K562 (cell line): Measurements from ENCODE around the gene ORC1. TPM values are rescaled to one million over a fixed set of nuclear protein-coding genes. Genes with fewer than 3 reads are reported as not detected.
A peak's percentile ranks its signal among the peaks of the same experiment; 100 is the strongest.

Experiments
- BDP1 ChIP-seq: IDR thresholded peaks from 3 replicates; pipeline ENCODE4 v1.6.1; 2011; ENCODE audit not compliant: insufficient read length, insufficient read depth
- BRF2 ChIP-seq: IDR thresholded peaks from 3 replicates; pipeline ENCODE4 v1.6.1; 2011; ENCODE audit warnings: borderline replicate concordance, mild to moderate bottlenecking; ENCODE audit not compliant: insufficient read length, insufficient read depth
- CBFA2T2 ChIP-seq: fragments of 450-650 bp; conservative IDR thresholded peaks from 2 replicates; pipeline ENCODE4 v1.6.1; 2017; ENCODE audit warnings: mild to moderate bottlenecking
- CXXC5 ChIP-seq: fragments of 250-450 bp; sonication (Bioruptor Pico); IDR thresholded peaks from 2 replicates; pipeline ENCODE4 v1.8.0; 2022; ENCODE audit warnings: inconsistent platforms, mild to moderate bottlenecking, moderate library complexity
- HSF4 ChIP-seq: fragments of 250-450 bp; sonication (Bioruptor Pico); IDR thresholded peaks from 2 replicates; pipeline ENCODE4 v2.1.2; 2022; ENCODE audit warnings: mild to moderate bottlenecking, moderate library complexity, borderline replicate concordance
- KLF16 ChIP-seq: IDR thresholded peaks from 2 replicates; pipeline ENCODE4 v1.6.1; 2016; ENCODE audit warnings: antibody characterized with exemption
- NKRF ChIP-seq: fragments of 450-650 bp; IDR thresholded peaks from 2 replicates; pipeline ENCODE4 v1.6.1; 2016; ENCODE audit warnings: borderline replicate concordance
- PHTF2 ChIP-seq: fragments of 250-450 bp; sonication (Bioruptor Pico); IDR thresholded peaks from 2 replicates; pipeline ENCODE4 v1.5.0; 2021; ENCODE audit warnings: mild to moderate bottlenecking
- POLR3A ChIP-seq: IDR thresholded peaks from 2 replicates; pipeline ENCODE4 v1.6.1; 2011; ENCODE audit warnings: borderline replicate concordance, mild to moderate bottlenecking, moderate library complexity; ENCODE audit not compliant: insufficient read length, insufficient read depth; ENCODE audit errors: extremely low read depth
- PTBP1 ChIP-seq: fragments of 200-400 bp; formaldehyde crosslinking; IDR thresholded peaks from 2 replicates; pipeline ENCODE4 v1.6.1; 2017; ENCODE audit warnings: low read depth, low read length
- TOE1 ChIP-seq, 2 experiments: fragments of 450-650 bp in 1 of 2; sonication (generic) in 1 of 2; formaldehyde crosslinking in 1 of 2; IDR thresholded peaks; 2 replicates each; pipeline versions ENCODE4 v1.7.1 to v1.8.0; 2016 to 2022; ENCODE audit warnings: borderline replicate concordance in 2 of 2, mild to moderate bottlenecking in 2 of 2, antibody characterized with exemption in 1 of 2, inconsistent platforms in 1 of 2, low read depth in 1 of 2, missing genetic modification reagents in 1 of 2, moderate library complexity in 1 of 2
- XRCC3 ChIP-seq: fragments of 450-650 bp; IDR thresholded peaks from 2 replicates; pipeline ENCODE4 v1.6.1; 2017; ENCODE audit warnings: mild to moderate bottlenecking, moderate library complexity
- ZNF146 ChIP-seq: IDR thresholded peaks from one replicate; pipeline ENCODE4 v1.6.1; 2018; ENCODE audit warnings: missing compliant biosample characterization; ENCODE audit not compliant: unreplicated experiment
- ZNF232 ChIP-seq: sonication (generic); formaldehyde crosslinking; IDR thresholded peaks from 2 replicates; pipeline ENCODE4 v1.8.0; 2022; ENCODE audit warnings: mild to moderate bottlenecking, missing genetic modification reagents
- ZNF408 ChIP-seq: fragments of 250-450 bp; sonication (Bioruptor Pico); IDR thresholded peaks from 2 replicates; pipeline ENCODE4 v1.4.0; 2020; ENCODE audit warnings: low read depth, mild to moderate bottlenecking, moderate library complexity
- ZNF518B ChIP-seq: fragments of 250-450 bp; sonication (Bioruptor Pico); IDR thresholded peaks from 2 replicates; pipeline ENCODE4 v1.5.0; 2021; ENCODE audit warnings: mild to moderate bottlenecking, moderate library complexity
- ZNF589 ChIP-seq: fragments of 200-800 bp; sonication (Bioruptor generic); IDR thresholded peaks from 2 replicates; pipeline ENCODE4 v1.6.1; 2016; ENCODE audit warnings: low read depth, missing genetic modification characterization, missing compliant biosample characterization
- polyA plus RNA-seq, 8 experiments: library from polyadenylated mRNA; depleted of rRNA in 4 of 8; stranded (reverse) in 5 of 8; unstranded in 3 of 8; fragments of >200 nt; fragmentation: Nextera tagmentation in 2 of 8; fragmentation: Illumina TruSeq in 1 of 8; extraction: Ambion mirVana in 2 of 8; extraction: Trizol in 1 of 8; gene quantifications; 2 replicates each; pipeline versions ENCODE4 v1.2.1 to v1.2.3, GENCODE V29; 2011 to 2014; ENCODE audit warnings: inconsistent platforms in 1 of 8, missing spikeins in 1 of 8
- total RNA-seq, 7 experiments: library from RNA; depleted of rRNA in 6 of 7; stranded (reverse); fragments of >200 nt in 6 of 7; fragmentation: Illumina TruSeq in 2 of 7; extraction: Trizol in 2 of 7; gene quantifications; 2 replicates each; pipeline versions ENCODE4 v1.2.1 to v1.2.3, GENCODE V29; 2011 to 2021; ENCODE audit warnings: low replicate concordance in 1 of 7
- TF ChIP-seq, protein P1 (sequence below): fragments of 250-450 bp; sonication (Bioruptor Pico); IDR thresholded peaks from 2 replicates; pipeline ENCODE4 v1.5.0; 2020; ENCODE audit warnings: mild to moderate bottlenecking, borderline replicate concordance

ORC1 gene
- total and polyA plus RNA-seq, 9 of the 15 experiments (the other 6 are each of a cell fraction or from before 2014, with no cell fraction given) = 26.4 to 91.6 (median 69.7) TPM

DNA sequence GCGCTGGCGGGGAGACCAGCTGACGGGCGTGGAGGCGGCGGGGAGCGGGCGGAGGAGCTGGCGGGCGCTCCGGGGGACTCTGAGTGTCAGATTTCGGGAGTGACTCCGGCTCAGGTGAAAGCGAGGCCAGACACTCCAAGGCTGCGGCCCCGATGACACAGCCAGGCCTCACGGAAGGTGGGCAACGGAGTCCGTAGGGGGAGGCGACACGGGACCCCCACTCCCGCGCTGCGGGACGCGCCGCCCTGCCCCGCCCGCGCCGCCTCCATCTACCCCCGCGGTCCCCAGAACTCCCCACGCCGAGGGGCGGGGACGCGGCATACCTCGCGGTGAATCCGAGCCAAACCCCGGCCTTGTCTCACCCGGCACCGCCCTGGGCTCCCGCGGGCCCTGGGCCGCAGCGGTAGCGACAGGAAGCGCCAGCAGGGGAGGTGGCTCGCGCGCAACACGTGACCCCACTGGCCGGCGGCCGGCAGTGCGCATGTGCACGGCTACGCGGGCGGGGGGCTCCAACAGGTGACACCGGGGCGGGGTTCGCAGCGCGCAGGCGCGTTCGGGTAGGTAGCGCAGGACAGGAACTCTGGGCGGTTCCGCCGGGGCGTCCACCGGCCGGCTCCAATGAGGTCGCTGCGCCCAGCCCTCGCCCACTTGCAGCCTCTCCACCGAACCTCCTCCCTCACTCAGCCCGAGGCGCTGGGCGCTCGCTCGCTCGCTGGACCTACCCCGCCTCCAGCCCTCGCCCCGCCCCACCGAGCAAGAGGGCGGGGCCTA, 38.3 kb downstream of the ORC1 start, which contains the start of gene CC2D1B (continued):
- peak; percentile 97 for TF ChIP-seq TOE1 (IDR thresholded peaks at IDR 0.05; ENCODE audit: borderline replicate concordance)
- TF ChIP-seq TOE1 (CRISPR knock-in tag; IDR thresholded peaks at IDR 0.05; ENCODE audit: borderline replicate concordance, low read depth) = 0 out of 2 replicates have a peak, but pooled peaks have one; percentile 1
- TF ChIP-seq PHTF2 = no peak
- no peak for TF ChIP-seq ZNF146 (CRISPR knock-in tag)
- no peak for TF ChIP-seq KLF16
- TF ChIP-seq XRCC3 = no peak
- TF ChIP-seq BRF2 = no peak
- 0 out of 2 replicates have a peak, but pooled peaks have one; percentile 41 for TF ChIP-seq ZNF232 (CRISPR knock-in tag)
- TF ChIP-seq, protein P1, sequence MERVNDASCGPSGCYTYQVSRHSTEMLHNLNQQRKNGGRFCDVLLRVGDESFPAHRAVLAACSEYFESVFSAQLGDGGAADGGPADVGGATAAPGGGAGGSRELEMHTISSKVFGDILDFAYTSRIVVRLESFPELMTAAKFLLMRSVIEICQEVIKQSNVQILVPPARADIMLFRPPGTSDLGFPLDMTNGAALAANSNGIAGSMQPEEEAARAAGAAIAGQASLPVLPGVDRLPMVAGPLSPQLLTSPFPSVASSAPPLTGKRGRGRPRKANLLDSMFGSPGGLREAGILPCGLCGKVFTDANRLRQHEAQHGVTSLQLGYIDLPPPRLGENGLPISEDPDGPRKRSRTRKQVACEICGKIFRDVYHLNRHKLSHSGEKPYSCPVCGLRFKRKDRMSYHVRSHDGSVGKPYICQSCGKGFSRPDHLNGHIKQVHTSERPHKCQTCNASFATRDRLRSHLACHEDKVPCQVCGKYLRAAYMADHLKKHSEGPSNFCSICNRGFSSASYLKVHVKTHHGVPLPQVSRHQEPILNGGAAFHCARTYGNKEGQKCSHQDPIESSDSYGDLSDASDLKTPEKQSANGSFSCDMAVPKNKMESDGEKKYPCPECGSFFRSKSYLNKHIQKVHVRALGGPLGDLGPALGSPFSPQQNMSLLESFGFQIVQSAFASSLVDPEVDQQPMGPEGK = no peak; the same call in 1 of the 2 replicates
- TF ChIP-seq POLR3A = no peak
- no peak for TF ChIP-seq ZNF408 (CRISPR knock-in tag)
- no peak for TF ChIP-seq PTBP1
- TF ChIP-seq CXXC5 (CRISPR knock-in tag) = peak; percentile 87
- TF ChIP-seq BDP1 = no peak
- peak; percentile 85 for TF ChIP-seq CBFA2T2
- TF ChIP-seq ZNF518B (CRISPR knock-in tag) = no peak
- TF ChIP-seq NKRF = 0 out of 2 replicates have a peak, but pooled peaks have one; percentile 41
- no peak for TF ChIP-seq ZNF589 (CRISPR knock-in tag)
- no peak for TF ChIP-seq HSF4 (CRISPR knock-in tag)
